ENCODE data around the gene SMTN. TPM values are rescaled to one million over a fixed set of nuclear protein-coding genes. Genes with fewer than 3 reads are reported as not detected.
"Not testable (repeated sequence)": the region's sequence is repeated elsewhere in the genome, so short reads cannot be mapped to it uniquely, and the experiment has no call there.

The SMTN gene
- 62.7 TPM for polyA plus RNA-seq (2013, experiment 1 of 2; ENCODE audit: insufficient read length)
- polyA plus RNA-seq (2013, experiment 2 of 2; ENCODE audit: insufficient read length): 64.7 TPM

GRCh38 chr22:31080848-31081649 is at the start of gene SMTN:
Gene SMTN, plus strand, starts transcription at chr22:31081318. Its CDS starts 1,941 bp downstream, at chr22:31083259.
- peak; percentile 88 for DNase-seq

DNA sequence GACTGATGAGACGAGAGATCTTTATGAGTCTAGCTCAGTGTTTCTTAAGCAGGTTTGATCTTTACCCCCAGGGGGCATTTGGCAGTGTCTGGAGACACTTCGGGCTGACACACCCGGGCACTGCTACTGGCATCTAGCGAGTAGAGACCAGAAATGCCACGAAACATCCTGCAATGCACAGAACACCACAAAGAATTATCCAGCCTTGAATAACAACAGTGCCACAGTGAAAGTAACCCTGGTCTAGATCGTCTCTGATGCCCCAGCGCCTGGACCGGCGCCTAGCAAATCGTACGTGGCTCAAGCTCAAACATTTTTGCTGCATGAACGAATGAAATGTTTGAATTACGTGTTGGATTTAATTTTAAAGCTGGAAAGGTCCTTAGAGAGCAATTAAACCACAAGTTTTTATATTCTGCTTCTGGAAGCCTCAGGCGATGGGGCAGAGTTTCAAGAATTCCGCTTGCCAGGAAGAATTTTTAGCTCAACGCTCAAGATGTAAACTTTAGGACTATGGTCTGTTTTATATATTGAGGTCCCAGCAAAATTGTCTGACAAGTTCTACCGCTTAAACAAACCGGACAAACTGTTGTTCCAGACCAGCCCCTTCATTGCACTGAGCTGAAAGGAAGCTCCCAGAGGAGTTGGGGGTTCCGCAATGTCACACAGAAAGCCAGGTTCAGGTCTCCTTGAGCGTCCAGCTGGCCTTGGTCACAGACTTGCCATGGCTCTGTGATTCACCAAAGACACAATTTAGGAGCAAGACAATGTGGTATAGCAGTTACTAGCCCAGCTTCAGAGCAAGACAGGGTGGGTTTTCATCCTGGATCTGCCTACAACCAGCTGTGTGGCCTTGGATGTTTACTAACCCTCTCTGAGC is 44.2 kb upstream of the SMTN start:
- peak; percentile 59 for DNase-seq

- no peak for DNase-seq
Measured at GRCh38 chr22:31038686-31039085, 42.4 kb upstream of the SMTN start.

DNA sequence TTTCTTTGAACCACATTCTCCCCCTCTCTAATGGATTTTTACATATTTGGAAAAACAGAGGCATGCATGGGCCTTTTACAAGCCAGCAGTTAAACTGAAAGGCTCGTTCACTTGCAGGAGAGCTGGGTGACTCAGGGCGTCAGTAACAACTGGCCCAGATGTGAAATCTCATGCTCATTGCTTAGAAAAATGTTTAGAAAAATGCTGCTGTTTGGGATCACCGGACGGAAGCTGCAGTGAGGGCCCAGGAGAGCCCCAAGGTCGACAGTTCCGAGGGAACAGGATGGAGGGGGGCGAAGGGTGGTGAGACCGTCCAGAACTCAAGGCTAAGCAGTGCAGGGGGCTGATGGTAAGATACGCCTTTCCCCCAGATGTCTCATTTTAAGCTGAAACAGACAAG is 41.7 kb upstream of the SMTN start:
- DNase-seq: peak; percentile 56

- DNase-seq: no peak
Measured at GRCh38 chr22:31040542-31041398, 40.3 kb upstream of the SMTN start.

- DNase-seq: no peak
Measured at GRCh38 chr22:31044262-31044861, 36.8 kb upstream of the SMTN start.

DNA sequence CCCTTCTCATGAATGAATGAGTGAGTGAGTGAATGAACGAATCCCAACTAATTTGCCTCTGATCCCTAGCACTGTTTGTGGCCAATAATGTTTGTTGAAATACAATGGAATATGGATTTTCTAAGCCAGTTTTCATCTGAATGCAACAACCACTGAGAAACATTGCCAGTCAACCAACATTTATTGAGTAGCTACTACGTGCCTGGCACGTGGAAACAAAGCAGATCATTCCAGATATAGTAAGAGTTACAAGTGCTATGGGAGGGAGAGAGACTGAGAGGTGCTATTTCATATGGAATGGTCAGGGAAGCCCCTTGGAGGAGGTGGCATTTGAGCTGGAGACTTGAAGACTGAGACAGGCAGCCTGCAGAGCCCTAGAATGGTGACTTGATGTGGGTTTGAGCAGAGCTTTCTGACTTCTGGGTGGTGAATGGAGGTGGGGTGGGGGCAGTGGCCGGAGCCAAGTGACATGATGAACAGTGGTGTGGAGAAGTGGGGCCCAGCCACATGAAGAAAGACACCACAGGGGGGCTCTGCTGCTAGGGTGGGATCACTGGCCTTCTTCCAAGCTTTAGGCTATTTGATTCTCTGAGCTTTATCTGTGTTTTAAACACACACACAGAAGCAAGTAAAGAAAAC is 35.1 kb upstream of the SMTN start:
- DNase-seq: no peak

DNA sequence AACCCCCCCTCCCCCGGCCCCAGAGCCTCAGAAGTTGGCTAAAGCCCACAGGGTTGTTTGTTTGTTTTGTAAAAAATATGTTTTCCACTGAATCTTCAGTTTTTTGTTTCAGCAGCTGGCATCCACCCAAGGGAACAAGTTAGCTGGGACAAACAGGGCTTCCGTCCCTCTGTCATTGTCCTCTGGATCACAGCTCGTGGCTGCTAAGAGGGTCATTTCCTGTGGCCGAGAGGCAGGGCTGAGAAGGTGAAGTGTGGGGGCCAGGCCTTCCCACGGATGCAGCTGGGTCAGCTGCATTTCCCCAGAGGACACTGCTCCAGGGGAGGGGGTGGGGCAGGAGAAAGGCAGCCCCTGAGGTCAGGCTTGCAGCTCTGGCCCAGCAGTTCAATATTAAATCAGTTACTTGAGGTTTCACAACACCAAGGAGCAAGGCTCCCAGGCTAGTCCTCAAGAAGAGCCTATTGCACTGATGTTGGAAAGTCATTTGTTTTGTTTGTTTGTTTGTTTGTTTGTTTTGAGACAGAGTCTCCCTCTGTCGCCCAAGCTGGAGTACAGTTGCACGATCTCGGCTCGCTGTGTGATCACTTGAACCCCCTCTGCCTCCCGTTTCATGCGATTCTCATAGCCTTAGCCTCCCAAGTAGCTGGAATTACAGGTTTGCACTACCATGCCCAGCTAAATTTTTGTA is 34.4 kb upstream of the SMTN start:
- no peak for DNase-seq

DNA sequence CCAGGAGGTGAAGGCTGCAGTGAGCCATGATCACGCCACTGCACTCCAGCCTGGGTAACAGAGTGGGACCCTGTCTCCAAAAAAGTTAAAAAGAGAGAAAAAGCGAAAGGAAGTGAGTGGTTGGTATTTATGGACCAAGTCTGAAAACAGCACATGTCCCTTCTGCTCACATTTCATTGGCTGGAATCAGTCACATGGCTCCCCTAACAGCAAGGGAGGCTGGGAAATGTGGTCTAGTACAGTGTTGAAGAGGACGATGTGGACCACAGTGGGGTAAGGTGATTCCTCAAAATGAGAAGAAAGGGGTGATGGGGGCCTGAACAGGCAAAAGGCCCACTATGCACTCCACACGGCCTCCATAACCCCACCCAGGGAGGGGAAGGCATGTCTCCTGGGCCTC is 32.5 kb upstream of the SMTN start:
- no peak for DNase-seq

DNA sequence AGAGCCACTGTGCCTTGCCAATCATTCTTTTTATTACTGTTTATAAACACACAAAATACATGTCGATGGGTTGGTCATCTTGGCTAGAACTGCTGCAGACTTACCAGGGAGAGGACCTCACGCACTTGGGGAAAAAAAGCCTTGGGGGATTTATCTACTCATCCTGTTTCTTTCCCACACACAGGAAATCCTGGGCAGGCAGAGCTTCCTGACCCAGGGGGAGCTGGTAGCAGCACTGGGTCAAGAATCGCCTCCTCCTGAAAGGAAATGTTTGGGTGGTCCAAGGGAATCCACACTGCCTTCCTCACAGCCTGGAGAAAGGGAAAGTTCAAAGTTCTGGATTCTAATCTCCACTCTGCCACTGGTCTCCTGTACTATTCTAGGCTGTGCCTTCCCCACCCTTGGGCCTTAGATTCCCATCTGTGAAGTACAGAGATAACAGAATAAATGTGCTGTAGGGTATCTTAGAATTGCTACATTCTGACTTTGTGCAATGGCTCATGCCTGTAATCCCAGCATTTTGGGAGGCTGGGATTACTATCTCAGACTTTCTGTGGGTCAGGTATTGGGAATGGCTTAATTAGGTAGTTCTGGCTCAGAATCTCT is 31.2 kb upstream of the SMTN start:
- DNase-seq: no peak

GRCh38 chr22:31055117-31055634 is 25.9 kb upstream of the SMTN start:
- no peak for DNase-seq

- DNase-seq: peak; percentile 98
Measured at GRCh38 chr22:31055635-31056159, 25.4 kb upstream of the SMTN start.

DNA sequence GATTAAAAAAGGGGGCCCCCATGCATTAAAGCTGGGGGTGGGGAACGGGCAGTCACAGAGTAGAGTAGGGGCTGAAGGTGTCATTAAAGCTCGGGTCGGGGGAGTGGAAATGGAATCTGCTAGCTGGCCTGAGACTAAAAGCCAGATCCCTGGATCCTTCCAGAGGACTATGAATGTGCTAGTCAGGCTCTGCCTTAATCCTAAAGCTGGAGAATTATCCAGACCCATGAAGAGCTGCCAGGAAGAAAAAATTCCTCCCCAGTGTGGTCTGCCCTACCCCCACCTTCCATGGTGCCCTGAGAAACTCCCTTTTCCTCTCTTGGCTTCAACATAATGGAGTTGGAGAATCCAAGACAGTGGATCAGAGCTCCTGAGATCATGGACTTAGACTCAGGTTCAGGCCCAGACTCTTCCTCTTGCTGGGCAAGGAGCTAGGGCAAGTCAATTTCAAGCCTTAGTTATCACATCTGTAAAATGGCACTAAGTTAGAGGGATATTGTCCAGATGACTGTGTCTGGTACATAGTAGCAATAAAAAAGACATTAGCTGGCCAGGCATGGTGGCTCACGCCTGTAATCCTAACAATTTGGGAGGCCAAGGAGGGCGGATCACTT is 24.0 kb upstream of the SMTN start:
- DNase-seq: peak; percentile 33

GRCh38 chr22:31059663-31060062 is 21.5 kb upstream of the SMTN start:
- not testable (repeated sequence) for DNase-seq

- DNase-seq: no peak
Measured at GRCh38 chr22:31062566-31063230, 18.4 kb upstream of the SMTN start.

- DNase-seq: no peak
Measured at GRCh38 chr22:31064369-31064768, 16.7 kb upstream of the SMTN start.

DNA sequence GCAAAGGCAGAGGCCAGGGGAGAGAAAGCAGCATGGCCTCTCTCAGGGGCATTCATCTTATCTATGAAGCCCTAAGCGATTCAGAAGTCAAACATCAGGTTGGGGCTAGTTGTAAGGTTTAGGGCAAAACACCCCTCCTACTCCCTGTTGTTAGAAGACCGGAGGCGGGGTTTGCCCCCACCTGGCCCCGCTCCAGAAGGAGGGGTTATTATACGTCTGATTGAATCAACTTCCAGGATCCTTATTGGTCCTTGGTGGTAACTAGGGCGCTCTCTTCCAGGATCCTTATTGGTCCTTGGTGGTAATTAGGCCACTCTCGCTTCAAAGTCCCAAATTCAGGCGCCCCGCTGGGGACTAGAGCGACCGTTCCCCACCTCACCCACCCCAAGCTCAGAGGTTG is 12.1 kb upstream of the SMTN start:
- no peak for DNase-seq

DNA sequence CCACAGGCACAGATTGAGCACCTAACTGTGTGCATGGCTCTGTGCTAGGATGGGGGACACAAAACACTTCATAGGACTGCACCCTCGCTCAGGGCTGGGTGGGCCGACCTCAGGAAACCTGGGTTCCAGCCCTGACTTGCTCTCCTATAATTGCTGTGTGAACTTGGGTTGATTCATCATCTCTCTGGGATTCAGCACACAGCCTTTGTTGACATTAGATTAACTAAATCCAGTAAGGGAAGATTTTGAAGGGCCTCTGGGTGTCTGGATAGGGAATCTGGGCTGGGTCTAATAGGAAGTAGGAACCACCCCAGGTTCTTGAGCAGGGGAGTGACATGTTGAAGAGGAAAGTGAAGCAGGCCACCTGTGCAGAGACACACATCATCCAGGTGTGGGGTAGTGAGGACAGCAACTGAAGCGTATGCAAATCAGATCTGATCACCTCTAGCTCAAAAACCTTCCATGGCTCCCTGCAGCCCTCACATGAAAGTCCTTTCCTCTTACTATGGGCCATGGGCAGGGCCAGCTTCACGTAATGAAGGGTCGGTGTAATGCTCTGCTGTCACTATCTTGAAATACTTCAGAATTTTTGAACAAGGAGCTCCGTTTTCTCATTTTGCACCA is 11.3 kb upstream of the SMTN start:
- DNase-seq: not testable (repeated sequence)
